Measurements from ENCODE around the gene DYRK1B. TPM values are rescaled to one million over a fixed set of nuclear protein-coding genes. Genes with fewer than 3 reads are reported as not detected.
A peak's percentile ranks its signal among the peaks of the same experiment; 100 is the strongest.
"Not testable (repeated sequence)": the region's sequence is repeated elsewhere in the genome, so short reads cannot be mapped to it uniquely, and the experiment has no call there.

Gene DYRK1B
- 10 to 100 TPM; 28.2 to 34.5 (median 32.1) TPM for polyA plus RNA-seq (ENCODE audit: insufficient read length in 3 of 3)

GRCh38 chr19:39833464-39834286 lies at the start of gene DYRK1B:
Gene DYRK1B (minus strand): TSS chr19:39834162. CDS start chr19:39831867, 2,295 bp downstream.
- DNase-seq (ENCODE audit: low read depth in 3 of 3, low spot score in 2 of 3) = peak; percentile 91 to 96 (median 95)

- not testable (repeated sequence) for DNase-seq (ENCODE audit: low read depth in 3 of 3, low spot score in 2 of 3)
Measured at GRCh38 chr19:39882645-39883044, 48.7 kb upstream of the DYRK1B start.

- DNase-seq (ENCODE audit: low read depth in 3 of 3, low spot score in 2 of 3) = peak in 1 of 3 donors; percentile 31
Measured at GRCh38 chr19:39881495-39882110, 47.6 kb upstream of the DYRK1B start.

DNA sequence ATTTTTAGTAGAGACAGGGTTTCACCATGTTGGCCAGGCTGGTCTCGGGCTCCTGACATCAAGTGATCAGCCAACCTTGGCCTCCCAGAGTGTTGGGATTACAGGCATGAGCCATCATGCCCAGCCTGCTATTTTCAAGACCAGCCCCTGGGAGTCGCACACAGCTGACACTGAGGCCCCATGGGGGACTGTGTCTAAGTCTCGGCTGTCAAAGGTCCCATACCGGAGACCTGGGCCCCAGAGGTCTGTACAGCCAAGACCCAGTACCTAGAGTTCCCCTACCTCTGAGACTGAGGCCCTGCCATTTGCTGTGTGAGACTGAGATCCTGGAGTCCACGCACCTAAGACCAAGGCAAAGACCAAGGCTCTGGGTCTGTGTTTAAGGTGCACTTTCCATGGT lies 46.3 kb upstream of the DYRK1B start:
- DNase-seq (ENCODE audit: low read depth in 3 of 3, low spot score in 2 of 3) = not testable (repeated sequence)

GRCh38 chr19:39879796-39880195 lies 45.8 kb upstream of the DYRK1B start:
- DNase-seq (ENCODE audit: low read depth in 3 of 3, low spot score in 2 of 3) = not testable (repeated sequence)

GRCh38 chr19:39878866-39879265 lies 44.9 kb upstream of the DYRK1B start:
- not testable (repeated sequence) for DNase-seq (ENCODE audit: low read depth in 3 of 3, low spot score in 2 of 3)

DNA sequence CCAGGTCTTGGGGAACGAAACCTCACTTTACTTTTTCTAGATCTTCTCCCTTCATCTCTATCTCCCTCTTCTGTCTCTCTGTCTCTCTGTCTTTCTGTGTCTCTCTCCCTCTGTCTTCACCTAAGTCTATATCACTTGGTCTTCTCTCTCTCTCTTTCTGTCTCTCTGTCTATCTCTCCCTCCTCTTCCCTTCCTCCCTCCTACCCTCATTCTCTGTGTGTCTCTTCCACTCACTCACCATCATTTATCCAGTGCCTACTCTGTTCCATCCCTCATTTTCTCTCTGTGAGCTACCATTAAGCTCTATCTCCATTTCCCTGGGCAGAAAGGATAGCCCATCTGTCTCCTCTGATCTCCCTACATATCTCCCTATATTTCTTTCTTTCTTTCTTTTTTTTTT lies 44.4 kb upstream of the DYRK1B start:
- no peak for DNase-seq (ENCODE audit: low read depth in 3 of 3, low spot score in 2 of 3)

DNA sequence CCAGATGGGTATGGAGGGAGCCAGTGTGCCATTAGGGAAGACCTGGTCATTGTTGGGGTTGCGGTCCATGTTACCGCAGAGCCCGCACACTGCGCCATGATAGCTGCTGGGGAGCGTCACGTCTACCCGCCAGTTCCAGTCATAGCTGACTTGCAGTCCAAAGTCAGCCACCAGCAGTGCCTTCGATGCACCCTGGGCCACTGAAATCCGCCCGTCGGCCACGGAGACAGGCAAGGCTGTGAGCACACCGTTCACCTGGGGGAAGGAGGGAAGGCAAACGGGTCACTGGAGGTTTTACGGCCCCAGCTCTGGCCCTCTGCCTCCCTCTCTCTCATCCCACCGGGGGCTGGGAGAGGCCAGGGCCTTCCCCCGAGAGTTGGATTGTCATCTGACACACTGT lies 44.0 kb upstream of the DYRK1B start:
- DNase-seq (ENCODE audit: low read depth in 3 of 3, low spot score in 2 of 3) = not testable (repeated sequence)

GRCh38 chr19:39877488-39877887 lies 43.5 kb upstream of the DYRK1B start:
- not testable (repeated sequence) for DNase-seq (ENCODE audit: low read depth in 3 of 3, low spot score in 2 of 3)

- DNase-seq (ENCODE audit: low read depth in 3 of 3, low spot score in 2 of 3) = not testable (repeated sequence)
Measured at GRCh38 chr19:39876486-39876885, 42.5 kb upstream of the DYRK1B start.

DNA sequence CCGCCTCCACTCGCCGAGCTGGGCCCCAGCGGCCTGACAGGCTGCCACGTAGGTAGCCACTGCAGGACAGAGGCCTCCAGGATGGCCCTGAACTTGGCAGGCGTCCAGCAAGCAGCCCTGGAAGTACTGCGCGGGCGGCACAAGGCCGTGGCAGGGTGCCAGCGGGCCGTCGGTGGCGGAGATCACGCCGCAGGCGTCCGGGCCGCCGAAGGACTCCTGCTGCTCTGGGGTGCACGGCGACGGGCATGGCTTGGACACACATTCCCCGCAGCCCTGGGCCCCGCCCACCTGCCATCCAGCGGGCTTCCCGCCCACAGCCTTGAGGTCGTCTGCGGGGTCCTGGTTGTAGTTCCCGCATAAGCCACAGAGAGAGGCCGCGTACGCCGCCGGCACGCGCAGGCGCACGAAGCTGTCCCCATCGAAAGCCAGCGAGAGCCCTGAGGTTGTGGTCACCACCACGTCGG lies 41.5 kb upstream of the DYRK1B start:
- not testable (repeated sequence) for DNase-seq (ENCODE audit: low read depth in 3 of 3, low spot score in 2 of 3)

DNA sequence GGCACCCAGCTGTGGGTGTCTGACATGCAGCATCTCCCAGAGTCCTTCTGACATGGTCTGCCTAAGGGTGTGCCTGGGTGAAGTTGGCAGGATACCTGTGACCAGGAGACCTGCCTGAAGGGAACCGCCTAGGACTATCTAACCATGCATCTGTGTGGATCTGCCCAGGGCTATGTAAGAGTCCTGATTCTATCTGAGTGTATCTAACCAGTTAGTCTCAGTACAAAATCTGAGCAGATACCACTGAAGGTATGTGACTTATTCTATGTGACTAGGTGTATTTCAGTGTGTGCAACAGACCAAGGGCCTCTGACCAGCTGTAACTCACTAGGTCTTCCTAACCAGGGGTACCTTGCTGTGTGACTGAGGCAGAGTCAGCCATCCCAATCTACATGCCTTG lies 40.4 kb upstream of the DYRK1B start:
- no peak for DNase-seq (ENCODE audit: low read depth in 3 of 3, low spot score in 2 of 3)

DNA sequence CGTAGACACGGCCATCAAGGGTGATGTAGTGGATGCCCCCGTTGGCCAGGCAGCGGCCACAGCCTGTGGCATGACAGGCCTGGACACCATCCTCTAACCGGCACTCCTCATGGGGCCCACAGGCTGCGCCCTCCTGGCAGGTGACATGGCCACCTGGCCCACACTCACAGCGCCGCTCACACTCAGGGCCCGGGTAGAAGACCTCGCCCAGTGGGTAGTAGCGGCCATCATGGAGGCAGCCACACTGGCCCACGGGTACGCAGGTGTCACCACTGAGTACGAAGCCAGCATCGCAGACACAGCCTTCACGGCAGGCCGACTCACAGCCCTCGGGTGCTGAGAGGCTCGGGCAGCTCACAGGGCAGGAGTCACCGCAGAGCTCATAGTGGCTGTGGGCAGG lies 39.4 kb upstream of the DYRK1B start:
- DNase-seq (ENCODE audit: low read depth in 3 of 3, low spot score in 2 of 3) = no peak

DNA sequence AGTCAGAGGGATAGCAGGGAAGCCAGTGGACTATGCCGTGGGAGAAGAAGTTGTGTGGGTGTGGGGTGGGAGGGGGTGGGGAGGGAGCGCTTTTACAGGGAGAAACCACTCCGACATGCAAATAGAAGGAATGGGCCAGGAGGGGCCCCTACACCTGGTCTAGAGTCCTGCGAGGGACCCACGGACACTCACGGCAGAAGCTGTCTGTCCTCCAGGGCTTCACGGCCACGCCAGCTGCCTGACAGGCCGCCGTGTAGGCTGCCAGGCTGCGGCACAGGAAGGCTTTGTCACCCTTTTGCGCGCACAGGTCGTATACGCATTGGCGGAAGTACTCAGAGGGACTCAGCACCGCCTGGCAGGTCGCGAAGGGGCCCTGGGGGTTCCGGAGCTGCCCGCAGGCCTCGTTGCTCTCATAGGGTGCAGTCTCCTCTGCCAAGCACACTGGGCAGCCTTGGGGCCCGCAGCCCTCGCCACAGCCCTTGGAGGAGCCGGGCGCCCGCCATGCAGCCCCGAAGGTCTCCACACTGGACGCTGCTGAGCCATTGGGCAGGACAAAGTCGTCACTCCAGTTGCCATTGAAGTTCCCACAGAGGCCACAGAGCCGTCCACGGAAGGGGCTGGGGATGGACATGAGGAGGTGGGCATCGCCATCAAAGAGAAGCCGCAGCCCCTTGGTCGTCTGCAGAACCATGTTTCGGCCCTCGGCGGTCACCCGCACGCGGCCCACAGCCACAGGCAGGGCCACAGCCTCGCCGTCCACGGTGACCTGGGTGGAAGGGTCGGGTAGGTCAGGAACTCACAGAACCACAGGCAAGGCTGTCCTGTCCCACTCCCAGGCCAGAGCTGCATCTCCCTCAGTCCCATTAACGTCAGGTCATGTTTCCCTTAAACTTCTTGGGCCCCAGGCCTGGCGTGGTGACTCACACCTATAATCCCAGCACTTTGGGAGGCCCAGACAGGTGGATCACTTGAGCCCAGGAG lies 38.2 kb upstream of the DYRK1B start:
- DNase-seq (ENCODE audit: low read depth in 3 of 3, low spot score in 2 of 3) = no peak

GRCh38 chr19:39871362-39871761 lies 37.4 kb upstream of the DYRK1B start:
- no peak for DNase-seq (ENCODE audit: low read depth in 3 of 3, low spot score in 2 of 3)

GRCh38 chr19:39870171-39870971 lies 36.4 kb upstream of the DYRK1B start:
- DNase-seq (ENCODE audit: low read depth in 3 of 3, low spot score in 2 of 3) = no peak

DNA sequence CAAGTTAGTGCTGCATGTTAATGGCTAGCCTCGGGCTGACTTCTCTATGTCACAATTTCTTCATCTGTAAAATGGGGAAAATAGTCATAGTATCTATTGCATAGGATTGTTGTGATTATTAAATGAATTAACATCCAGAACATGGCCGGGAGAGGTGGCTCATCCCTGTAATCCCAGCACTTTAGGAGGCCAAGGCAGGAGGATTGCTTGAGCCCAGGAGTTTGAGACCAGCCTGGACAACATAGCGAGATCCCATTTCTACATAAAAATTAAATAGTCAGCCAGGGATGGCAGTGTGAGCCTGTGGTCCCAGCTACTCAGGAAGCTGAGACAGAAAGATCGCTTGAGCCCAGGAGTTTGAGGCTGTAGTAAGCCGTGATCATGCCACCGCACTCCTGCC lies 34.0 kb upstream of the DYRK1B start:
- DNase-seq (ENCODE audit: low read depth in 3 of 3, low spot score in 2 of 3) = no peak

- no peak for DNase-seq (ENCODE audit: low read depth in 3 of 3, low spot score in 2 of 3)
Measured at GRCh38 chr19:39867133-39867532, 33.2 kb upstream of the DYRK1B start.

- no peak for DNase-seq (ENCODE audit: low read depth in 3 of 3, low spot score in 2 of 3)
Measured at GRCh38 chr19:39865953-39866352, 32.0 kb upstream of the DYRK1B start.

DNA sequence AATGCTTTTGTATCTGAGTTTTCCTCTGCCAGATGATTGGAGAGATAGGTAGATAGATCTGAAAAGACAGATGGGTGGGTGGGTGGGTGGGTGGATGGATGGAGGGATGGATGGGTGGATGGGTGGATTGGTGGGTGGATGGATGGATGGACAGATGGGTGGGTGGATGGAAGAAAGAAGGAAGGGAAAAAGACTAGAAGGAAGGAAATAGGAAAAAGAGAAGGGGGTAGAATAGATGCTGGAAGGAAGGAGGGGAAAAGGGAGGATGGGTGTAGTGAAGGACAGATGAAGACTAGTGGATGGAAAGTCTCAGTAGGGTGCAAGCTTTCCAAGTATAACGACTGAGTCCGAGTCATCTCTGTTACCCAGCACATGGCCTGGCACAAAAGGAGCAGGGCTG lies 31.2 kb upstream of the DYRK1B start:
- DNase-seq (ENCODE audit: low read depth in 3 of 3, low spot score in 2 of 3) = no peak
